HG03575 (cell line): ENCODE results near the gene PLLP.
"Not testable (repeated sequence)": the region's sequence is repeated elsewhere in the genome, so short reads cannot be mapped to it uniquely, and the experiment has no call there.

Source experiments
- ATAC-seq: cut with Tn5 transposase; IDR thresholded peaks from one replicate; pipeline ENCODE4 v1.9.1; 2021; ENCODE audit not compliant: unreplicated experiment, insufficient number of reproducible peaks, low FRiP score; ENCODE audit errors: extremely low read depth

Gene PLLP

DNA sequence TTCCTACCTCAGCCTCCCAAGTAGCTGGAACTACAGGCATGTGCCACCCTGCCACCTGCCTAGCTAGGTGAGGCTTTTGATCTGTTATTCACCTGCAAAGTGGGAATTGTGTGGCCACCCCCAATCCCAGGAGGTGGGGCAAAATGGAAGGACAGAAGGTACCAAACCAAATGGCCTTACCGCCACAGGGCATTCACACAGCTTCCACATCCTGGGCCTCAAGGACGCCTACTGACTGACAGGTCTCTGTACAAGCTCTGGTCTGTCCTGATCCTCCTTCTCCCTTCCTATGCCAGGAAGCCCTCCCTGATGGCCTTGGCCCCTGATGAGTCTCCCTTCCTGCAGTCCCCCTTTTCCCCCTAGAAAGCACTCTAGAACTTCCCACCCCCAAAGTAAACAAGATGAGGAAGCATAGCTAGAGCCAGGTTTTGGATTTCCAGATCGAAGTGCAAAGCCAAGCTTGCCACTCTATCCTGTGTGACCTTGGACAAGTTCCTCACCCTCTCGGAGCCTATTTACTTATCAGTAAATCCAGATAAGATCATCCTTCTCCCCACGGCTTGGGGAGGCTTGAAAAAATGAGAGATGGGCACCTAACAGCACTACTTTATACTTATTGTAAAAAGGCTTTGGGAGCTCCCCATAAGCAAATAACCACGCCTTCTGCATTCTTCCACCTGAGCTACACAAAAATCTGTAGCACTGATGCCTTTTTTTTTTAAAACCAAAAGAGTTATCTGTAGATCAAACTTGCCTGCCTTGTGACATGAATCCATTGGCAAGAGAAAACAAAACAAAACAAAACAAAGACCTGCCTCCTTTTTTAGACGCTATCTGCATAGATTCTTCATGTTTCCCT lies 4.5 kb downstream of the PLLP start:
- no peak for ATAC-seq

DNA sequence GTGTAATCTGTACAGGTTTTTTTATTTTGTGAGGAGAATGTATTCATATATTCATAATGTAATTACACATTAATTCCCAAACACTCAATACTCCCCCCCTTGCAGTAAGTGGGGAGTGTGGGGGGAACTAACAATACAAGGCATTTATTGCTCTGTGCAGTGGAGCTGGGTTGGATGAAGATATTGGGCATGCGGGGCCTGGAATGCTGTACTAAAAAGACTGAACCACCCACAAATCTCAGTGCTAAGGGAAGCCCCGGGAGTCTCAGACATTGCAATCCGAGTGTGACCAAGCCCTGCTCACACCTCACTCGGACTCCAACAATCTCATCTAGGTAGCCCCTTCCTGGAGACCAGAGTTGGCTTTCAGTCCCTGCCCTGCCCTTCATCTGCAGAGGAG lies 6.0 kb downstream of the PLLP start:
- ATAC-seq, result no peak

- no peak for ATAC-seq
Observed at GRCh38 chr16:57277586-57277985, 6.9 kb downstream of the PLLP start.

- ATAC-seq, result no peak
Observed at GRCh38 chr16:57276596-57276995, 7.9 kb downstream of the PLLP start.

GRCh38 chr16:57275946-57276345 lies 8.5 kb downstream of the PLLP start:
- not testable (repeated sequence) for ATAC-seq

- no peak for ATAC-seq
Observed at GRCh38 chr16:57273826-57274225, 10.6 kb downstream of the PLLP start.

GRCh38 chr16:57273359-57273758 lies 11.1 kb downstream of the PLLP start:
- ATAC-seq, result no peak

DNA sequence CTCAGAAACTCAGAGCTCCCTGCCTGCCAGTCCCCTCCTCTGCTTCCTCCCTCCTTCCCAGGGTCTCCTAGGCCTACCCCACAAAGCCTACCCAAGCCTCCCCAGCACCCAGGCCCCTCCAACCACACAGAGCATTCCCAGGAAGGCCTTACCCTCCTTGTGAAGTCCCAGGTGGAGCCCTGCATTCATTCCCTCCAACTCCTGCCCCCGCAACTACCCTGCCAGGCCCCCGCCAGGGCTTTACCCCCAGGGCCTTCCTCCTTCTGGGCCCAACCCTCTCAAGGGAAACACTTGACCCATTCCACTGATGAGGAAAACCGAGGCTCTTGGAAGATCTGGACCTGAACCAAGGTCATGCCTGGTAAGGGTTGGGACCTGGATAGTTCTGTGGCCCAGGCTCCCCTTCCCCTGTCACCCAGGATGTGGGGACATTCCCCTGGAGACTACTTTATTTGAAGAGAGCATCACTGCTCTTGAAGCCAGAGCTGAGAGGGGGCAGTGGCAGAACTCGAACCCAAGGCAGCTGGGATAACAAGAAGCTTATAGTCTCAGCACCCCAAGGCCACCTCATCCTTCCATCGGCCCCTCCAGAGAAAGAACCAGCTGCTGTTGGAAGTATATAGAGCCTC lies 12.5 kb downstream of the PLLP start:
- ATAC-seq, result no peak

GRCh38 chr16:57271063-57271345 lies 13.5 kb downstream of the PLLP start:
- no peak for ATAC-seq

- ATAC-seq, result no peak
Observed at GRCh38 chr16:57270221-57271062, 14.0 kb downstream of the PLLP start.

DNA sequence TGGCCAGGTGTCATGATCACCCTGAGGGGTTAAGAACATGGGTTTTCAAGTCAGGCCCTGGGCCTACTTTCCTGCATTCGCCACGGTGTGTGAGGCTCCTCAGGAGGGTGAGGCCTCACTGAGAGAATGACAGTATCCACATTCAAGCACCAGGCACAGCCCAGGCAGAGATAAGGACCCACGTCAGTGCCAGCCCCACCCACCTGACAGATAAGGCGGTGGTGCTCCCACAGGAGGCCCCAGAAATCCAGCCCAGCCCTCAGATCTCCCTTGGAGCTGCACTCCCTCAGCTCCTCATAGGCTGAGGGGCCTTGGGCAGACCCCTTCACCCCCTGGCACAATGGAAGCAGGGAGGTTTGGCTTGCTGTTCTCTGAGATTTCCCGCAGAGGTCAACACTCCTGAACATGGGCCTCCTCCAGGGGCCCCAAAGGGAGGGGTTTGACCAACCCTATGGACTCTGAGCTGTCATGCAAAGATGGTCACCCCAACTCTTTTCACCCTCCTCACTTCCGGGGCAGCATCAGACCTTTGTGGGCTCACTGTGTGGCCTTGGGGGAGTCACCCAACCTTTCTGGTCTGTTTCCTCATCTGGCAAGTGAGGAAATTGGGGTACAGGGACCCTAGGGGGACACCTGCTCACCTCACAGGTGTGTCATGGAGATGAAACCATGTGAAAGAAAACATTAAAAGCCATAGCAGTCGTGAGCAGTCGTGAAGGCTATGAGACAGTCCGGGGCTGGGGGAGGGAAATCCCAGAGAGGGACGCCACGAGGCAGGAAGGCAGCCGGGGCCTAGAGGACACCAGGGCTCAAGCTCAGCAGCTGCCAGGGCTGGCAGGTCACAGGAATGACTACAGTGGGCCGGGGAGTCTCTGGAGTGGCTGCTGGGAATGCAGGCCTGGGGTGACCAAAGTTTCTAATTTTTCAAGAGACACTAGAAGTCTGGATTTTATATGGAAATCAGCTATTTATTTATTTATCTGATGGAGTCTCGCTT lies 15.4 kb downstream of the PLLP start:
- ATAC-seq, result no peak

DNA sequence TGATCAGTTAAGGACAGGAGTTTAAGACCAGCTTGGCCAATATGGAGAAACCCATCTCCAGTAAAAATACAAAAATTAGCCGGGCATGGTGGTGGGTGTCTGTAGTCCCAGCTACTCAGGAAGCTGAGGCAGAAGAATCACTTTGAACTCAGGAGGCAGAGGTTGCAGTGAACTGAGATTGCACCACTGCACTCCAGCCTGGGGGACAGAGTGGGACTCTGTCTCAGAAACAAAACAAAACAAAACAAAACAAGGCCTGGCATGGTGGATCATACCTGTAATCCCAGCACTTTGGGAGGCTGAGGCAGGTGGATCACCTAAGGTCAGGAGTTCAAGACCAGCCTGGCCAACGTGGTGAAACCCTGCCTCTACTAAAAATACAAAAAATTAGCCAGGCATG lies 17.1 kb downstream of the PLLP start:
- ATAC-seq, result not testable (repeated sequence)

GRCh38 chr16:57266531-57267260 lies 17.8 kb downstream of the PLLP start:
- no peak for ATAC-seq

DNA sequence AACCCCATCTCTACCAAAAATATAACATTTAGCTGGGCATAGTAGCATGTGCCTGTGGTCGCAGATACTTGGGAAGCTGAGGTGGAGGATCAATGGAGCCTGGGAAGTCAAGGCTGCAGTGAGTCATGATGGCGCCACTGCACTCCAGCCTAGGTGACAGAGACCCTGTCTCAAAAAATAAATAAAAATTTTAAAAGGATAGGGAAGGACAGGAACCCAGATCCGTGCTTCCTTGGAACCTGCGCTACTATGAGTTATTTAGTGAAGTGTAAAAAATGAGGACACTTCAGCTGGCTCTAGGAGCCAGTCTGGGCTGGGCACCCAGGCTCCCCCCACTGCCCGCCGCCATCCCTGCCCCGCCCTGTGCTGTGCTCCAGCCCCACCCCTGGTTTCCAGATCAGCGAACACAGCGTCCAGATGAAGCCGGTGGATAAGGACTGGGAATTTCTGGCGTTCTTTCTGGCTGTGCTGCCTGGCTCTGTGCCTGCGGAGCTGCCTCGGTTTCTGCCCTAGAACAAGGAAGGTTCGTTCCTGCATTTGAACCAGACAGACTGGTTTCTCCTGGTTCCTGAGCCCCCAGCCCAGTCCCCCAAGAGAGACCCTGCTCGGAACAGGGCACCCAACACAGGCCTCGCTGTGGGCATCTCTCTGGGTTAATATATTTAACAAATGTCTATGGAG lies 18.5 kb downstream of the PLLP start:
- ATAC-seq, result no peak

DNA sequence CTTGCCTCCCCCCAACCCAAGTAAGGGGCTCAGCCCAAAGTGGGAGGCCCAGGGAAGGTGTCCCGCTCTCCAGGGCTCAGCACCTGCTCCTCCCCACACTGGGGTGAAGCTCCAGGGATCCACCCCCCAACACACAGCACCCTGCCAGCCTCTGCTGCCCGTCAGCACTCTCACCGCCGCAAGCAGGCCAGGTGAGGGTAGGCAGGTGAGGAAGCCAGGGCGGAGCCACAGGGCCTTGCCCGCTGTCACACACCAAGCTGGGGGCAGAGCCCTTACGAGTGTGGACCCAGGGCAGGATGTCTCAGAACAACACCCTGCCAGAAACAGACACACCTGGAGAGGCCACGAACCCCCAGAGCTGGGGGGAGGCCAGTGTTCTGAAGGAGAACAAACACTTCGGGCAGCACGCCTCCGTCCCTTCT lies 19.5 kb downstream of the PLLP start:
- no peak for ATAC-seq

- ATAC-seq, result no peak
Observed at GRCh38 chr16:57264381-57264780, 20.1 kb downstream of the PLLP start.

GRCh38 chr16:57263541-57264351 lies 20.7 kb downstream of the PLLP start:
- no peak for ATAC-seq
